B cell (primary cell): Measurements from ENCODE around the gene NOD2. TPM values are rescaled to one million over a fixed set of nuclear protein-coding genes. Genes with fewer than 3 reads are reported as not detected.

Experiments used
- ATAC-seq: fragments of 200-7000 bp; cut with Tn5 transposase; one replicate; pipeline ENCODE4 v1.10.0; 2021; ENCODE audit warnings: low read depth, mild to moderate bottlenecking, moderate number of reproducible peaks, moderate library complexity
- CTCF ChIA-PET: fragments of 350-600 bp; sonication (Branson Sonifier 250); formaldehyde crosslinking; loops from one replicate; lab custom pipeline; 2021; ENCODE audit warnings: antibody characterized with exemption, inconsistent platforms; lab: Charles Lee
- POLR2A ChIA-PET: fragments of 350-600 bp; sonication (Branson Sonifier 250); formaldehyde crosslinking; loops from one replicate; lab custom pipeline; 2021; ENCODE audit warnings: antibody characterized with exemption; lab: Charles Lee
- DNase-seq: peaks from one replicate; pipeline ENCODE4 v3.0.0; 2013
- H2AFZ ChIP-seq: 2 replicates; pipeline ENCODE4 v1.6.1; 2012; ENCODE audit warnings: mild to moderate bottlenecking, low read depth, low read length; ENCODE audit not compliant: insufficient read depth, poor library complexity, severe bottlenecking
- H3K27ac ChIP-seq, 2 donors: 1 replicate in 1 of 2; 2 replicates in 1 of 2; pipeline ENCODE4 v1.5.1; 2012 to 2013; ENCODE audit warnings: low read length in 2 of 2, mild to moderate bottlenecking in 2 of 2, moderate library complexity in 1 of 2
- H3K27me3 ChIP-seq, 4 experiments: fragments of 200-600 bp in 1 of 4; sonication (generic) in 1 of 4; replicated peaks in 1 of 4; 1 replicate in 2 of 4; 2 replicates in 2 of 4; pipeline versions ENCODE4 v1.6.1 to v1.7.0; 2013 to 2016; ENCODE audit warnings: low read length in 3 of 4, mild to moderate bottlenecking in 2 of 4, mixed read lengths in 1 of 4, moderate library complexity in 1 of 4; ENCODE audit not compliant: insufficient read depth in 4 of 4, control insufficient read depth in 3 of 4; ENCODE audit errors: control extremely low read depth in 1 of 4
- H3K36me3 ChIP-seq, 2 experiments: replicated peaks in 1 of 2; 1 replicate in 1 of 2; 2 replicates in 1 of 2; pipeline versions ENCODE4 v1.6.1 to v1.7.1; 2013; ENCODE audit warnings: low read length in 1 of 2; ENCODE audit not compliant: insufficient read depth in 2 of 2, control insufficient read depth in 1 of 2; ENCODE audit errors: control extremely low read depth in 1 of 2, extremely low read depth in 1 of 2
- H3K4me1 ChIP-seq, 2 donors: fragments of 200-600 bp in 1 of 2; sonication (generic) in 1 of 2; 1 replicate in 1 of 2; 2 replicates in 1 of 2; pipeline versions ENCODE4 v1.5.1 to v1.6.1; 2013 to 2017; ENCODE audit warnings: low read length in 2 of 2; ENCODE audit not compliant: control insufficient read depth in 2 of 2, insufficient read depth in 2 of 2
- H3K4me2 ChIP-seq: replicated peaks from 2 replicates; pipeline ENCODE3; 2012; ENCODE audit warnings: mild to moderate bottlenecking, low read depth, low read length; ENCODE audit not compliant: poor library complexity, severe bottlenecking
- H3K4me3 ChIP-seq, 5 experiments: fragments of 200-600 bp in 1 of 5; sonication (generic) in 1 of 5; 1 replicate in 3 of 5; 2 replicates in 2 of 5; pipeline versions ENCODE4 v1.5.1 to v1.7.0; 2011 to 2016; ENCODE audit warnings: low read length in 4 of 5, mild to moderate bottlenecking in 4 of 5, low read depth in 2 of 5, control low read depth in 1 of 5, moderate library complexity in 1 of 5; ENCODE audit not compliant: insufficient read depth in 1 of 5; ENCODE audit errors: control extremely low read depth in 1 of 5, extremely low read depth in 1 of 5
- H3K79me2 ChIP-seq: fragments of 200-600 bp; sonication (generic); one replicate; pipeline ENCODE4 v1.6.0; 2016; ENCODE audit warnings: low read length; ENCODE audit not compliant: control insufficient read depth, insufficient read depth
- H3K9ac ChIP-seq: fragments of 200-600 bp; sonication (generic); 2 replicates; pipeline ENCODE4 v1.6.1; 2017; ENCODE audit warnings: mild to moderate bottlenecking, low read length, moderate library complexity
- H3K9me3 ChIP-seq, 3 donors: one replicate each; pipeline versions ENCODE4 v1.6.1 to v1.7.1; 2013; ENCODE audit warnings: low read length in 2 of 3; ENCODE audit not compliant: control insufficient read depth in 2 of 3, insufficient read depth in 1 of 3; ENCODE audit errors: control extremely low read depth in 1 of 3
- H4K20me1 ChIP-seq: 2 replicates; pipeline ENCODE4 v1.6.0; 2012; ENCODE audit warnings: mild to moderate bottlenecking, low read length; ENCODE audit not compliant: insufficient read depth, control insufficient read depth, poor library complexity, severe bottlenecking
- H3K27ac Mint-ChIP-seq: one replicate; pipeline ENCODE4 v1.8.0; 2021; ENCODE audit warnings: mixed read lengths
- H3K27me3 Mint-ChIP-seq: one replicate; pipeline ENCODE4 v1.8.0; 2021; ENCODE audit warnings: mixed read lengths
- H3K4me1 Mint-ChIP-seq: one replicate; pipeline ENCODE4 v1.8.0; 2021; ENCODE audit warnings: mixed read lengths
- H3K4me3 Mint-ChIP-seq: one replicate; pipeline ENCODE4 v1.8.0; 2021; ENCODE audit warnings: mixed read lengths
- H3K9me3 Mint-ChIP-seq: one replicate; pipeline ENCODE4 v1.8.0; 2022; ENCODE audit warnings: mixed read lengths; ENCODE audit not compliant: insufficient read depth
- EZH2 ChIP-seq: IDR thresholded peaks from 2 replicates; pipeline ENCODE4 v1.6.1; 2012; ENCODE audit warnings: borderline replicate concordance, low read depth, mild to moderate bottlenecking, moderate library complexity, low read length; ENCODE audit not compliant: insufficient read depth, poor library complexity, severe bottlenecking
- WGBS: methylation state at CpG from one replicate; pipeline ENCODE4 v1.1.5; 2013; ENCODE audit warnings: missing lambda C conversion rate; ENCODE audit not compliant: insufficient coverage; 5-methylcytosine and 5-hydroxymethylcytosine counted together
- intact Hi-C: fragments of 100-400 bp; cut with micrococcal nuclease; formaldehyde crosslinking; loops from one replicate; pipeline ENCODE4 v1.10.0; 2022
- polyA plus RNA-seq: library from polyadenylated mRNA; depleted of rRNA; stranded (reverse); fragments of >200 nt; gene quantifications from 2 replicates; pipeline ENCODE4 v1.2.3, GENCODE V29; 2012
- total RNA-seq, 2 donors: library from RNA; stranded (reverse); fragments of 120-200 nt in 1 of 2; gene quantifications; 1 replicate in 1 of 2; 2 replicates in 1 of 2; pipeline versions ENCODE4 v1.2.3 to v1.2.4, GENCODE V29; 2013 to 2022
- TF ChIP-seq, protein P1 (sequence below): fragments of 200-600 bp; IDR thresholded peaks from one replicate; pipeline ENCODE4 v1.8.0; 2022; ENCODE audit warnings: antibody characterized with exemption, mild to moderate bottlenecking

NOD2 gene
- total and polyA plus RNA-seq, 2 donors (not counting 1 experiment from before 2014, with no cell fraction given), result 1.2 to 1.8 TPM

DNA sequence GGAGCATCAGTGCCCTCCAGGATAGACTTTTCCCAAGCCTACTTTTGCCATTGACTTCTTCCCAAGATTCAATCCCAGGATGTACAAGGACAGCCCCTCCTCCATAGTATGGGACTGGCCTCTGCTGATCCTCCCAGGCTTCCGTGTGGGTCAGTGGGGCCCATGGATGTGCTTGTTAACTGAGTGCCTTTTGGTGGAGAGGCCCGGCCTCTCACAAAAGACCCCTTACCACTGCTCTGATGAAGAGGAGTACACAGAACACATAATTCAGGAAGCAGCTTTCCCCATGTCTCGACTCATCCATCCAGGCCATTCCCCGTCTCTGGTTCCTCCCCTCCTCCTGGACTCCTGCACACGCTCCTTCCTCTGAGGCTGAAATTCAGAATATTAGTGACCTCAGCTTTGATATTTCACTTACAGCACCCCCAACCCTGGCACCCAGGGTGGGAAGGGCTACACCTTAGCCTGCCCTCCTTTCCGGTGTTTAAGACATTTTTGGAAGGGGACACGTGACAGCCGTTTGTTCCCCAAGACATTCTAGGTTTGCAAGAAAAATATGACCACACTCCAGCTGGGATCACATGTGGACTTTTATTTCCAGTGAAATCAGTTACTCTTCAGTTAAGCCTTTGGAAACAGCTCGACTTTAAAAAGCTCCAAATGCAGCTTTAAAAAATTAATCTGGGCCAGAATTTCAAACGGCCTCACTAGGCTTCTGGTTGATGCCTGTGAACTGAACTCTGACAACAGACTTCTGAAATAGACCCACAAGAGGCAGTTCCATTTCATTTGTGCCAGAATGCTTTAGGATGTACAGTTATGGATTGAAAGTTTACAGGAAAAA is 38.8 kb downstream of the NOD2 start:
- CTCF ChIA-PET, result interaction anchor here (0.6 kb wide), 1 partner anchor 74 kb away, joined by 3 read pairs; no protein-coding TSS in a partner anchor
- Histone ChIP-seq H3K4me2 (no peak overlapping the region), H3K36me3 (no peaks in the 10 kb centered on the region), H4K20me1 (no peaks in the 10 kb centered on the region), H3K9ac (no peak overlapping the region), H3K4me1 (peaks cover 4 to 17% of the 10 kb centered on the region in 2 donors), H3K27me3 (no peaks in the 10 kb centered on the region), H3K4me3 (no peak overlapping the region), H2AFZ (no peak overlapping the region), H3K79me2 (no peaks in the 10 kb centered on the region), H3K9me3 (no peaks in the 10 kb centered on the region), H3K27ac (no peak overlapping the region)
- DNase-seq, result no peak
- Mint-ChIP-seq H3K27ac (no peak overlapping the region), H3K4me3 (no peak overlapping the region), H3K27me3 (no peaks in the 10 kb centered on the region), H3K9me3 (no peaks in the 10 kb centered on the region), H3K4me1 (peaks cover 22% of the 10 kb centered on the region)
- TF ChIP-seq EZH2, result no peak
- TF ChIP-seq, protein P1, sequence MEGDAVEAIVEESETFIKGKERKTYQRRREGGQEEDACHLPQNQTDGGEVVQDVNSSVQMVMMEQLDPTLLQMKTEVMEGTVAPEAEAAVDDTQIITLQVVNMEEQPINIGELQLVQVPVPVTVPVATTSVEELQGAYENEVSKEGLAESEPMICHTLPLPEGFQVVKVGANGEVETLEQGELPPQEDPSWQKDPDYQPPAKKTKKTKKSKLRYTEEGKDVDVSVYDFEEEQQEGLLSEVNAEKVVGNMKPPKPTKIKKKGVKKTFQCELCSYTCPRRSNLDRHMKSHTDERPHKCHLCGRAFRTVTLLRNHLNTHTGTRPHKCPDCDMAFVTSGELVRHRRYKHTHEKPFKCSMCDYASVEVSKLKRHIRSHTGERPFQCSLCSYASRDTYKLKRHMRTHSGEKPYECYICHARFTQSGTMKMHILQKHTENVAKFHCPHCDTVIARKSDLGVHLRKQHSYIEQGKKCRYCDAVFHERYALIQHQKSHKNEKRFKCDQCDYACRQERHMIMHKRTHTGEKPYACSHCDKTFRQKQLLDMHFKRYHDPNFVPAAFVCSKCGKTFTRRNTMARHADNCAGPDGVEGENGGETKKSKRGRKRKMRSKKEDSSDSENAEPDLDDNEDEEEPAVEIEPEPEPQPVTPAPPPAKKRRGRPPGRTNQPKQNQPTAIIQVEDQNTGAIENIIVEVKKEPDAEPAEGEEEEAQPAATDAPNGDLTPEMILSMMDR, result no peak
- WGBS, result 91% methylated on average over 9 of the region's 10 CpGs
- intact Hi-C loops, result no loop called here
- ATAC-seq, result no peak
- POLR2A ChIA-PET, result no interaction called here

DNA sequence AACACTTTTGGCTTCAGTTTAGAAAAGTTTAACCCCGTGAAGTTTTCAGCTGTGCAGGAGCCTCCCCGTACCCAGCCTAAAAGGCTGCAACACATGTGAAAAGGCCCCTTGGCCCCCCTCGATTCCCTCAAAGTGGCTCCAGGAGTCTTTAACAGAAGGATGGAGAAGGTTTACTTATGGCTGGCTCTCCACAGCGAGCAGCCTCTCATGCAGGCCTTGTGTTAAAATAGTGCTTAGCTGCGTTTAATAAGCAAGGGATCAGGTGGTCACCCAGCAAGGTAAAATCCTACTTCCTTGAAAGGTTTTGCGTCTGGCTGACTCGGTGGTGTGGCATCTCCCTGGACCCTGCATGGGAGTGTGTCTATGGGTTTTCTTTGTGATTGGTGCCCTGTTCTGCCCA is 40.1 kb downstream of the NOD2 start:
- no peak overlapping the region for H3K27ac Mint-ChIP-seq
- H3K9me3 Mint-ChIP-seq, result no peaks in the 10 kb centered on the region
- peaks cover 24% of the 10 kb centered on the region for H3K4me1 Mint-ChIP-seq
- DNase-seq (no peak), ATAC-seq (no peak)
- Histone ChIP-seq H3K27ac (no peak overlapping the region), H4K20me1 (no peaks in the 10 kb centered on the region), H3K4me1 (peaks cover 4 to 17% of the 10 kb centered on the region in 2 donors), H3K36me3 (peaks cover 0 to 5% of the 10 kb centered on the region in 2 experiments), H3K9ac (no peak overlapping the region), H2AFZ (no peak overlapping the region), H3K27me3 (no peaks in the 10 kb centered on the region), H3K4me3 (no peak overlapping the region), H3K9me3 (no peaks in the 10 kb centered on the region), H3K4me2 (no peak overlapping the region), H3K79me2 (no peaks in the 10 kb centered on the region)
- no peak overlapping the region for H3K4me3 Mint-ChIP-seq
- WGBS, result 100% methylated on average over 7 of the region's 7 CpGs
- no peaks in the 10 kb centered on the region for H3K27me3 Mint-ChIP-seq
- TF ChIP-seq EZH2, result no peak
- TF ChIP-seq, protein P1, result no peak
- ChIA-PET CTCF (interaction anchor here (1.0 to 1.1 kb wide), 2 partner anchors 14 to 68 kb away, joined by 3 to 4 read pairs; no protein-coding TSS in a partner anchor), POLR2A (no interaction called here)
- intact Hi-C loops, result no loop called here
